Spleen (tissue), 11 donors: Measurements from ENCODE around the gene SORCS2. TPM values are rescaled to one million over a fixed set of nuclear protein-coding genes. Genes with fewer than 3 reads are reported as not detected.

Experiments used
- DNase-seq: peaks from one replicate; pipeline ENCODE4 v3.0.0-alpha.2; 2020
- H3K27ac ChIP-seq, 8 donors: fragments of 200-600 bp; sonication (generic) in 7 of 8; 1 replicate in 4 of 8; 2 replicates in 4 of 8; pipeline versions ENCODE4 v1.5.0 to v1.8.0; 2016 to 2021; ENCODE audit warnings: inconsistent platforms in 4 of 8, mild to moderate bottlenecking in 4 of 8, moderate library complexity in 1 of 8
- H3K27me3 ChIP-seq, 7 donors: fragments of 200-600 bp; sonication (generic) in 6 of 7; replicated peaks in 1 of 7; 1 replicate in 4 of 7; 2 replicates in 3 of 7; pipeline versions ENCODE4 v1.5.0 to v1.8.0; 2016 to 2021; ENCODE audit warnings: inconsistent platforms in 3 of 7, mild to moderate bottlenecking in 1 of 7
- H3K36me3 ChIP-seq, 6 donors: fragments of 200-600 bp; sonication (generic) in 5 of 6; 1 replicate in 4 of 6; 2 replicates in 2 of 6; pipeline versions ENCODE4 v1.5.0 to v1.8.0; 2016 to 2021; ENCODE audit warnings: inconsistent platforms in 2 of 6
- H3K4me1 ChIP-seq, 6 donors: fragments of 200-600 bp; sonication (generic) in 5 of 6; 1 replicate in 3 of 6; 2 replicates in 3 of 6; pipeline versions ENCODE4 v1.5.0 to v1.8.0; 2016 to 2021; ENCODE audit warnings: inconsistent platforms in 3 of 6
- H3K4me3 ChIP-seq, 8 donors: fragments of 200-600 bp; sonication (generic) in 7 of 8; 1 replicate in 4 of 8; 2 replicates in 4 of 8; pipeline versions ENCODE4 v1.5.0 to v1.8.0; 2016 to 2021; ENCODE audit warnings: inconsistent platforms in 4 of 8, mild to moderate bottlenecking in 4 of 8, moderate library complexity in 2 of 8
- H3K9me3 ChIP-seq, 8 donors: fragments of 200-600 bp; sonication (generic) in 7 of 8; 1 replicate in 4 of 8; 2 replicates in 4 of 8; pipeline versions ENCODE4 v1.5.0 to v1.8.0; 2016 to 2021; ENCODE audit warnings: inconsistent platforms in 4 of 8
- CTCF ChIP-seq, 11 experiments: fragments of 200-600 bp in 7 of 11; fragments of 450-650 bp in 4 of 11; sonication (generic) in 4 of 11; IDR thresholded peaks in 8 of 11; conservative IDR thresholded peaks in 3 of 11; 1 replicate in 7 of 11; 2 replicates in 4 of 11; pipeline versions ENCODE4 v1.4.0 to v1.8.0; 2016 to 2021; ENCODE audit warnings: antibody characterized with exemption in 11 of 11, inconsistent platforms in 4 of 11, mild to moderate bottlenecking in 1 of 11
- POLR2A ChIP-seq, 3 donors: fragments of 450-650 bp; IDR thresholded peaks; one replicate each; pipeline ENCODE4 v1.5.1; 2017; ENCODE audit warnings: antibody characterized with exemption in 3 of 3, mild to moderate bottlenecking in 1 of 3
- POLR2AphosphoS5 ChIP-seq, 3 donors: sonication (generic); formaldehyde crosslinking; IDR thresholded peaks; one replicate each; pipeline ENCODE4 v1.5.1; 2017; ENCODE audit warnings: antibody characterized with exemption in 3 of 3
- WGBS, 5 donors: extraction: QIAGEN DNeasy Blood & Tissue Kit in 3 of 5; methylation state at CpG; one replicate each; pipeline versions ENCODE4 v1.1.5 to v1.1.7; 2013 to 2018; 5-methylcytosine and 5-hydroxymethylcytosine counted together
- intact Hi-C: fragments of 100-400 bp; cut with DNase I; formaldehyde crosslinking; loops from one replicate; pipeline ENCODE4 v1.15.0; 2023; ENCODE audit warnings: low total_unique reads
- polyA plus RNA-seq, 3 donors: library from polyadenylated mRNA; stranded (reverse); fragments of 200-250 nt; gene quantifications; one replicate each; pipeline ENCODE4 v1.2.1, GENCODE V29; 2013
- total RNA-seq, 7 donors: library from RNA; depleted of rRNA in 3 of 7; stranded (reverse); fragments of >200 nt in 3 of 7; fragmentation: NEBNext Ultra II Directional in 4 of 7; extraction: Animal tissue kit (Norgen Biotek cat#: 25700) in 4 of 7; gene quantifications; one replicate each; pipeline versions ENCODE4 v1.1.0 to v1.2.1, GENCODE V29; 2016 to 2021
- donor health status: healthy with polysubstance abuse.
- donor health status: DM: no; HTN: no; CAD: no; lungs with moderate emphysema.
- donor health status: DM: no; HTN: no; CAD: no.
- donor health status: Bipolar disorder and iron deficiency.
- donor health status: healthy.
- donor health status: DM: no; HTN: no; CAD: no.
- donor health status: DM: yes; HTN: yes; CAD: no.

Gene SORCS2
- total and polyA plus RNA-seq, 10 donors = 0.33 to 1.6 (median 0.60) TPM

- Histone ChIP-seq H3K27me3 (peaks cover 0 to 20% (median 0%) of the 10 kb centered on the region in 7 donors), H3K9me3 (peaks cover 0 to 47% (median 20%) of the 10 kb centered on the region in 8 donors), H3K27ac (no peak overlapping the region), H3K4me1 (no peaks in the 10 kb centered on the region), H3K36me3 (no peaks in the 10 kb centered on the region), H3K4me3 (no peak overlapping the region)
- intact Hi-C loops = no loop called here
- no peak for DNase-seq
- TF ChIP-seq POLR2A (IDR thresholded peaks at IDR 0.05) (no peak), POLR2AphosphoS5 (IDR thresholded peaks at IDR 0.05) (no peak), CTCF (IDR thresholded peaks at IDR 0.05 in 8 of 11, conservative IDR thresholded peaks at IDR 0.05 in 3 of 11) (no peak)
- 80 to 95% (median 89%) methylated on average over 1 of the region's 1 CpG for WGBS, 5 donors
Observed at GRCh38 chr4:7584098-7584497, 391.8 kb downstream of the SORCS2 start.

- TF ChIP-seq POLR2A (IDR thresholded peaks at IDR 0.05) (no peak), POLR2AphosphoS5 (IDR thresholded peaks at IDR 0.05) (no peak), CTCF (IDR thresholded peaks at IDR 0.05 in 8 of 11, conservative IDR thresholded peaks at IDR 0.05 in 3 of 11) (no peak)
- Histone ChIP-seq H3K36me3 (no peaks in the 10 kb centered on the region), H3K27me3 (peaks cover 0 to 21% (median 0%) of the 10 kb centered on the region in 7 donors), H3K4me3 (no peak overlapping the region), H3K9me3 (peaks cover 0 to 41% (median 14%) of the 10 kb centered on the region in 8 donors), H3K4me1 (no peaks in the 10 kb centered on the region), H3K27ac (no peak overlapping the region)
- intact Hi-C loops = no loop called here
- no peak for DNase-seq
- WGBS, 5 donors = 72 to 82% (median 78%) methylated on average over 9 of the region's 9 CpGs
Observed at GRCh38 chr4:7584606-7585159, 392.3 kb downstream of the SORCS2 start.

- TF ChIP-seq POLR2A (IDR thresholded peaks at IDR 0.05) (no peak), CTCF (IDR thresholded peaks at IDR 0.05 in 8 of 11, conservative IDR thresholded peaks at IDR 0.05 in 3 of 11) (no peak), POLR2AphosphoS5 (IDR thresholded peaks at IDR 0.05) (no peak)
- Histone ChIP-seq H3K36me3 (no peaks in the 10 kb centered on the region), H3K27ac (no peak overlapping the region), H3K4me1 (no peaks in the 10 kb centered on the region), H3K9me3 (peaks cover 0 to 31% (median 7%) of the 10 kb centered on the region in 8 donors), H3K27me3 (peaks cover 0 to 31% (median 0%) of the 10 kb centered on the region in 7 donors), H3K4me3 (no peak overlapping the region)
- intact Hi-C loops = no loop called here
- DNase-seq = no peak
- 81 to 93% (median 89%) methylated on average over 3 of the region's 3 CpGs for WGBS, 5 donors
Observed at GRCh38 chr4:7585768-7586167, 393.4 kb downstream of the SORCS2 start.

- H3K4me1 ChIP-seq = no peaks in the 10 kb centered on the region
- no peak overlapping the region for H3K27ac ChIP-seq
- H3K4me3 ChIP-seq = no peak overlapping the region
- H3K27me3 ChIP-seq = peaks cover 0 to 49% (median 0%) of the 10 kb centered on the region in 7 donors
- peaks cover 0 to 15% (median 0%) of the 10 kb centered on the region in 8 donors for H3K9me3 ChIP-seq
- intact Hi-C loops = no loop called here
- TF ChIP-seq CTCF (IDR thresholded peaks at IDR 0.05 in 8 of 11, conservative IDR thresholded peaks at IDR 0.05 in 3 of 11) (no peak), POLR2AphosphoS5 (IDR thresholded peaks at IDR 0.05) (no peak), POLR2A (IDR thresholded peaks at IDR 0.05) (no peak)
- 52 to 69% (median 66%) methylated on average over 17 to 23 of the region's 23 CpGs for WGBS, 5 donors
- DNase-seq = no peak
- H3K36me3 ChIP-seq = no peaks in the 10 kb centered on the region
Observed at GRCh38 chr4:7587433-7588405, 395.4 kb downstream of the SORCS2 start.
